Esophagus muscularis mucosa (tissue), 4 donors: ENCODE results near the gene CCNJ. TPM values are rescaled to one million over a fixed set of nuclear protein-coding genes. Genes with fewer than 3 reads are reported as not detected.

ENCODE experiments used
- DNase-seq: peaks from one replicate; pipeline ENCODE4 v3.0.0-alpha.2; 2017; ENCODE audit errors: extremely low spot score
- H3K27ac ChIP-seq, 4 donors: fragments of 200-600 bp; sonication (generic); replicated peaks in 1 of 4; 1 replicate in 3 of 4; 2 replicates in 1 of 4; pipeline ENCODE4 v1.5.1; 2016 to 2019; ENCODE audit warnings: mild to moderate bottlenecking in 1 of 4
- H3K27me3 ChIP-seq, 4 donors: fragments of 200-600 bp; sonication (generic); one replicate each; pipeline versions ENCODE4 v1.5.1 to v1.6.0; 2016 to 2019
- H3K36me3 ChIP-seq, 4 donors: fragments of 200-600 bp; sonication (generic); one replicate each; pipeline ENCODE4 v1.5.1; 2016 to 2019
- H3K4me1 ChIP-seq, 4 donors: fragments of 200-600 bp; sonication (generic); one replicate each; pipeline ENCODE4 v1.5.1; 2016 to 2019
- H3K4me3 ChIP-seq, 4 donors: fragments of 200-600 bp; sonication (generic); 1 replicate in 2 of 4; 2 replicates in 2 of 4; pipeline ENCODE4 v1.5.1; 2016 to 2019; ENCODE audit warnings: mild to moderate bottlenecking in 4 of 4, moderate library complexity in 1 of 4
- H3K9me3 ChIP-seq, 4 donors: fragments of 200-600 bp; sonication (generic); 1 replicate in 3 of 4; 2 replicates in 1 of 4; pipeline ENCODE4 v1.5.1; 2016 to 2019
- EP300 ChIP-seq: sonication (generic); formaldehyde crosslinking; IDR thresholded peaks from one replicate; pipeline ENCODE4 v1.6.1; 2017; ENCODE audit warnings: antibody characterized with exemption
- POLR2A ChIP-seq: fragments of 450-650 bp; IDR thresholded peaks from one replicate; pipeline ENCODE4 v1.6.1; 2017; ENCODE audit warnings: antibody characterized with exemption, moderate library complexity, mild to moderate bottlenecking, low read depth
- POLR2AphosphoS5 ChIP-seq, 2 donors: sonication (generic); formaldehyde crosslinking; IDR thresholded peaks; one replicate each; pipeline ENCODE4 v1.6.1; 2017; ENCODE audit warnings: antibody characterized with exemption in 2 of 2
- WGBS: methylation state at CpG from one replicate; pipeline ENCODE4 v1.1.5; 2018; 5-methylcytosine and 5-hydroxymethylcytosine counted together
- intact Hi-C: fragments of 100-400 bp; cut with DNase I; formaldehyde crosslinking; loops from one replicate; pipeline ENCODE4 v1.15.1; 2023
- total RNA-seq, 4 donors: library from RNA; depleted of rRNA; stranded (reverse); fragments of >200 nt; gene quantifications; one replicate each; pipeline versions ENCODE4 v1.1.0 to v1.2.1, GENCODE V29; 2016
- TF ChIP-seq, protein P1 (sequence below), 3 experiments: fragments of 200-600 bp in 2 of 3; fragments of 450-650 bp in 1 of 3; sonication (generic) in 2 of 3; IDR thresholded peaks; one replicate each; pipeline ENCODE4 v1.5.1; 2017 to 2019; ENCODE audit warnings: antibody characterized with exemption in 3 of 3, mild to moderate bottlenecking in 2 of 3, moderate library complexity in 1 of 3

The CCNJ gene
- total RNA-seq, 4 donors from 2014 or later, result 3.8 to 5.3 (median 4.8) TPM

DNA sequence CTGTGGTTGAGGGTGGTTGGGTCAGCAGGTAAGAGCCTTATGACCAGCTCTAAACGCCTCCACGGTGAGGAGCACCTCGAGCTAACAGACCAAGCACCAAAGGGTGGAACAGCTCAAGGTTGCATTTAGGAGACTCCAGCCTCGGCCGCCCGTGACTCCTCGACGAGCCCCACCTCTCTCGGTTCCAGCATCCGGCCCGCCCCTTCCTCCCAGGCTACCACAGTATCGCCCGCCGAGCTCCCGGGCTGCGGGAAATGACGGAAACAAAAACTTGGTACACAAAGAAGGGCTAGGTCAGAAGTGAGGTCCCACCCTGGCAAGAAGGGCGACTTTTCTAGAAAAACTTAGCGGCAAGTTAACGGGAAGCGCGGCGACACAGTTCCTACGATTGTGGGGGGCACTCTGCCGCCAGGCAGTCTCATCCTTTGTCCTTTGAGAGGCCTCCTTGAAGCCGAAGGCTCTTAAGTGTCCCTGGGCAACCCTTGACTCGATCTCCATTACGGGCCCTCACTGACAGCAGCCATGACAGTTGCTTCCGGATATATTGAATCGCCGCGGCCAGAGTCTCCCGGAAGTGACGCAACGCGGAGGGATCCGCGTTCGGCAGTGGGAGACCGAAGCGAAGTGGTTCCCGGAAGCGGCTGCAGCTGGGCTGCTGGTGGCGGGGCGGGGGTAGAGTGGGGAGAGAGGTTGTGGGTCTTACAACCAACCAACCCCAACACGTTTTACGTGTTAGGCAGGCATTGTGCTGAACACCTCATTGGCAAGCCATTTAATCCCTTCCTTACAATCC is 46.5 kb downstream of the CCNJ start:
- Histone ChIP-seq H3K4me3 (peak overlapping the region; percentile 73 to 91 (median 82)), H3K27ac (peak overlapping the region; percentile 88 to 94 (median 89)), H3K9me3 (no peaks in the 10 kb centered on the region), H3K36me3 (peaks cover 0 to 3% (median 0%) of the 10 kb centered on the region in 4 donors), H3K27me3 (peaks cover 0 to 29% (median 7%) of the 10 kb centered on the region in 4 donors), H3K4me1 (peaks cover 0 to 12% (median 12%) of the 10 kb centered on the region in 4 donors)
- DNase-seq, result peak; percentile 98
- TF ChIP-seq, protein P1, sequence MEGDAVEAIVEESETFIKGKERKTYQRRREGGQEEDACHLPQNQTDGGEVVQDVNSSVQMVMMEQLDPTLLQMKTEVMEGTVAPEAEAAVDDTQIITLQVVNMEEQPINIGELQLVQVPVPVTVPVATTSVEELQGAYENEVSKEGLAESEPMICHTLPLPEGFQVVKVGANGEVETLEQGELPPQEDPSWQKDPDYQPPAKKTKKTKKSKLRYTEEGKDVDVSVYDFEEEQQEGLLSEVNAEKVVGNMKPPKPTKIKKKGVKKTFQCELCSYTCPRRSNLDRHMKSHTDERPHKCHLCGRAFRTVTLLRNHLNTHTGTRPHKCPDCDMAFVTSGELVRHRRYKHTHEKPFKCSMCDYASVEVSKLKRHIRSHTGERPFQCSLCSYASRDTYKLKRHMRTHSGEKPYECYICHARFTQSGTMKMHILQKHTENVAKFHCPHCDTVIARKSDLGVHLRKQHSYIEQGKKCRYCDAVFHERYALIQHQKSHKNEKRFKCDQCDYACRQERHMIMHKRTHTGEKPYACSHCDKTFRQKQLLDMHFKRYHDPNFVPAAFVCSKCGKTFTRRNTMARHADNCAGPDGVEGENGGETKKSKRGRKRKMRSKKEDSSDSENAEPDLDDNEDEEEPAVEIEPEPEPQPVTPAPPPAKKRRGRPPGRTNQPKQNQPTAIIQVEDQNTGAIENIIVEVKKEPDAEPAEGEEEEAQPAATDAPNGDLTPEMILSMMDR (IDR thresholded peaks at IDR 0.05), result no peak
- peak; percentile 84 for TF ChIP-seq POLR2AphosphoS5 (IDR thresholded peaks at IDR 0.05)
- TF ChIP-seq POLR2A, result no peak
- no peak for TF ChIP-seq EP300
- intact Hi-C loops, result loop anchor here (1.0 to 5.0 kb wide), 2 partner anchors 40 to 48 kb away; partner anchors contain the start of genes CCNJ and ZNF518A
- 6% methylated on average over 29 of the region's 47 CpGs for WGBS

- Histone ChIP-seq H3K9me3 (no peaks in the 10 kb centered on the region), H3K4me3 (peak overlapping the region; percentile 73 to 91 (median 82)), H3K27me3 (peaks cover 0 to 35% (median 7%) of the 10 kb centered on the region in 4 donors), H3K4me1 (peaks cover 0 to 12% (median 12%) of the 10 kb centered on the region in 4 donors), H3K27ac (peak overlapping the region; percentile 88 to 94 (median 89)), H3K36me3 (peaks cover 0 to 3% (median 0%) of the 10 kb centered on the region in 4 donors)
- DNase-seq, result no peak
- intact Hi-C loops, result loop anchor here (1.0 to 5.0 kb wide), 2 partner anchors 40 to 48 kb away; partner anchors contain the start of genes CCNJ and ZNF518A
- TF ChIP-seq POLR2A (no peak), POLR2AphosphoS5 (IDR thresholded peaks at IDR 0.05) (no peak), EP300 (no peak)
- TF ChIP-seq, protein P1 (IDR thresholded peaks at IDR 0.05), result no peak
- WGBS, result 80% methylated on average over 9 of the region's 9 CpGs
Observed at GRCh38 chr10:96090463-96090800, 47.0 kb downstream of the CCNJ start.

- intact Hi-C loops, result loop anchor here (5.0 kb wide), 1 partner anchor 51 kb away; the partner anchor contains the start of gene CCNJ
- TF ChIP-seq EP300, result no peak
- TF ChIP-seq, protein P1 (IDR thresholded peaks at IDR 0.05), result no peak
- TF ChIP-seq POLR2A, result no peak
- TF ChIP-seq POLR2AphosphoS5 (IDR thresholded peaks at IDR 0.05), result no peak
- Histone ChIP-seq H3K27me3 (peaks cover 0 to 62% (median 19%) of the 10 kb centered on the region in 4 donors), H3K9me3 (no peaks in the 10 kb centered on the region), H3K4me3 (no peak overlapping the region), H3K36me3 (no peaks in the 10 kb centered on the region), H3K27ac (no peak overlapping the region), H3K4me1 (peaks cover 0 to 12% (median 12%) of the 10 kb centered on the region in 4 donors)
- no peak for DNase-seq
- 84% methylated on average over 8 of the region's 8 CpGs for WGBS
Observed at GRCh38 chr10:96092999-96093767, 49.8 kb downstream of the CCNJ start.

GRCh38 chr10:96093948-96094347 is 50.6 kb downstream of the CCNJ start:
- no peak overlapping the region for H3K27ac ChIP-seq
- DNase-seq, result no peak
- TF ChIP-seq POLR2A, result no peak
- no peak for TF ChIP-seq POLR2AphosphoS5 (IDR thresholded peaks at IDR 0.05)
- TF ChIP-seq, protein P1 (IDR thresholded peaks at IDR 0.05), result no peak
- TF ChIP-seq EP300, result no peak
- H3K9me3 ChIP-seq, result no peaks in the 10 kb centered on the region
- H3K36me3 ChIP-seq, result no peaks in the 10 kb centered on the region
- H3K4me1 ChIP-seq, result peaks cover 0 to 12% (median 12%) of the 10 kb centered on the region in 4 donors
- WGBS, result 53% methylated on average over 2 of the region's 2 CpGs
- intact Hi-C loops, result loop anchor here (5.0 kb wide), 1 partner anchor 52 kb away; the partner anchor contains the start of gene CCNJ
- H3K27me3 ChIP-seq, result peaks cover 0 to 70% (median 22%) of the 10 kb centered on the region in 4 donors
- H3K4me3 ChIP-seq, result no peak overlapping the region
